Liver (tissue), 3 donors: ENCODE results near the gene MESP1.

ENCODE experiments used
- ATF3 ChIP-seq: IDR thresholded peaks from 2 replicates; pipeline ENCODE4 v1.6.1; 2016; ENCODE audit warnings: antibody characterized with exemption
- CTCF ChIP-seq: fragments of 150-350 bp; IDR thresholded peaks from 2 replicates; pipeline ENCODE4 v1.5.1; 2017; ENCODE audit warnings: improper control_type of control experiment, low read depth, low read length; ENCODE audit not compliant: missing input control
- GABPA ChIP-seq, 2 donors: IDR thresholded peaks in 1 of 2; conservative IDR thresholded peaks in 1 of 2; 2 replicates each; pipeline ENCODE4 v1.6.1; 2016; ENCODE audit warnings: antibody characterized with exemption in 2 of 2, mild to moderate bottlenecking in 1 of 2, moderate library complexity in 1 of 2
- HNF4A ChIP-seq, 2 donors: conservative IDR thresholded peaks; 2 replicates each; pipeline ENCODE4 v1.6.1; 2016; ENCODE audit warnings: antibody characterized with exemption in 2 of 2, mild to moderate bottlenecking in 2 of 2
- JUND ChIP-seq, 2 donors: IDR thresholded peaks; 2 replicates each; pipeline ENCODE4 v1.6.1; 2016; ENCODE audit warnings: antibody characterized with exemption in 2 of 2
- NR2F2 ChIP-seq: IDR thresholded peaks from 2 replicates; pipeline ENCODE4 v1.6.1; 2016; ENCODE audit warnings: antibody characterized with exemption
- REST ChIP-seq: IDR thresholded peaks from 2 replicates; pipeline ENCODE4 v1.6.1; 2016; ENCODE audit warnings: antibody characterized with exemption, mild to moderate bottlenecking
- RXRA ChIP-seq, 2 donors: IDR thresholded peaks; 2 replicates each; pipeline ENCODE4 v1.6.1; 2017 to 2018; ENCODE audit warnings: antibody characterized with exemption in 2 of 2, mild to moderate bottlenecking in 1 of 2
- TAF1 ChIP-seq: conservative IDR thresholded peaks from 2 replicates; pipeline ENCODE4 v1.6.1; 2016; ENCODE audit warnings: antibody characterized with exemption, mild to moderate bottlenecking
- YY1 ChIP-seq: IDR thresholded peaks from 2 replicates; pipeline ENCODE4 v1.6.1; 2016; ENCODE audit warnings: antibody characterized with exemption, mild to moderate bottlenecking
- donor health status: healthy.
- donor health status: healthy.

GRCh38 chr15:89783861-89784685 lies 33.0 kb upstream of the MESP1 start:
- TF ChIP-seq NR2F2, result no peak
- TF ChIP-seq REST, result no peak
- no peak for TF ChIP-seq YY1
- TF ChIP-seq TAF1, result no peak
- no peak for TF ChIP-seq CTCF
- no peak for TF ChIP-seq GABPA (IDR thresholded peaks at IDR 0.05 in 1 of 2, conservative IDR thresholded peaks at IDR 0.05 in 1 of 2)
- no peak for TF ChIP-seq RXRA (IDR thresholded peaks at IDR 0.05)
- TF ChIP-seq ATF3, result no peak
- TF ChIP-seq JUND (IDR thresholded peaks at IDR 0.05), result no peak
- TF ChIP-seq HNF4A (conservative IDR thresholded peaks at IDR 0.05), result no peak
